ENCODE measurements around the gene CHSY1. TPM values are rescaled to one million over a fixed set of nuclear protein-coding genes. Genes with fewer than 3 reads are reported as not detected.

The CHSY1 gene
- polyA plus RNA-seq, 3 donors: 2.7 to 19.0 (median 3.0) TPM

GRCh38 chr15:101237251-101237650, 14.6 kb downstream of the CHSY1 start:
- Histone ChIP-seq H3K27ac (ENCODE audit: low read depth in 1 of 2, low read length in 2 of 2) (peak overlapping the region; percentile 66 to 82), H3K36me3 (replicated peaks in 1 of 2; ENCODE audit: control insufficient read depth in 1 of 2, insufficient read depth in 2 of 2, low read length in 2 of 2) (peaks cover 10 to 27% of the 10 kb centered on the region in 2 donors), H3K27me3 (ENCODE audit: control insufficient read depth in 2 of 2, insufficient read depth in 2 of 2, low read length in 2 of 2) (no peaks in the 10 kb centered on the region), H3K9me3 (replicated peaks in 1 of 2; ENCODE audit: control insufficient read depth in 1 of 2, insufficient read depth in 1 of 2, low read length in 2 of 2) (no peaks in the 10 kb centered on the region), H4K20me1 (ENCODE audit: insufficient read depth, low read length) (peaks cover 38% of the 10 kb centered on the region), H3K79me2 (ENCODE audit: insufficient read depth, low read length) (peaks cover 100% of the 10 kb centered on the region), H3K4me2 (replicated peaks; ENCODE audit: extremely low read depth, low read length, poor library complexity, severe bottlenecking) (peak overlapping the region; percentile 30), H2AFZ (ENCODE audit: insufficient read depth, low read depth, low read length, poor library complexity, severe bottlenecking) (peak overlapping the region; percentile 48), H3K9ac (ENCODE audit: insufficient read depth, low read length, poor library complexity, severe bottlenecking) (no peak overlapping the region), H3K4me1 (ENCODE audit: control insufficient read depth in 1 of 2, insufficient read depth in 2 of 2, low read length in 2 of 2) (peaks cover 93 to 98% of the 10 kb centered on the region in 2 donors), H3K4me3 (replicated peaks in 1 of 3; ENCODE audit: low read depth in 2 of 3, low read length in 3 of 3) (peak overlapping the region in 1 of 3 experiments; percentile 53)
- Mint-ChIP-seq H3K4me1 (peaks cover 92% of the 10 kb centered on the region), H3K27ac (peak overlapping the region; percentile 86 to 96 (median 92)), H3K36me3 (peaks cover 29 to 34% of the 10 kb centered on the region in 2 donors), H3K9me3 (no peaks in the 10 kb centered on the region), H3K27me3 (ENCODE audit: low read depth in 3 of 3) (no peaks in the 10 kb centered on the region), H3K4me3 (peak overlapping the region; percentile 42 to 62)
- 1% methylated on average over 10 of the region's 12 CpGs for WGBS (ENCODE audit: insufficient coverage)
- TF ChIP-seq CTCF (IDR thresholded peaks at IDR 0.05): no peak
- intact Hi-C loops (cut with micrococcal nuclease): no loop called here
- peak; percentile 44 to 61 (median 55) for DNase-seq

- Histone ChIP-seq H2AFZ (ENCODE audit: insufficient read depth, low read depth, low read length, poor library complexity, severe bottlenecking) (no peak overlapping the region), H3K36me3 (replicated peaks in 1 of 2; ENCODE audit: control insufficient read depth in 1 of 2, insufficient read depth in 2 of 2, low read length in 2 of 2) (peaks cover 10 to 36% of the 10 kb centered on the region in 2 donors), H3K79me2 (ENCODE audit: insufficient read depth, low read length) (peaks cover 100% of the 10 kb centered on the region), H3K9ac (ENCODE audit: insufficient read depth, low read length, poor library complexity, severe bottlenecking) (no peak overlapping the region), H3K9me3 (replicated peaks in 1 of 2; ENCODE audit: control insufficient read depth in 1 of 2, insufficient read depth in 1 of 2, low read length in 2 of 2) (no peaks in the 10 kb centered on the region), H3K4me3 (replicated peaks in 1 of 3; ENCODE audit: low read depth in 2 of 3, low read length in 3 of 3) (no peak overlapping the region), H3K4me2 (replicated peaks; ENCODE audit: extremely low read depth, low read length, poor library complexity, severe bottlenecking) (no peak overlapping the region), H3K27me3 (ENCODE audit: control insufficient read depth in 2 of 2, insufficient read depth in 2 of 2, low read length in 2 of 2) (no peaks in the 10 kb centered on the region), H3K27ac (ENCODE audit: low read depth in 1 of 2, low read length in 2 of 2) (peak overlapping the region in 1 of 2 donors; percentile 62), H4K20me1 (ENCODE audit: insufficient read depth, low read length) (peaks cover 53% of the 10 kb centered on the region), H3K4me1 (ENCODE audit: control insufficient read depth in 1 of 2, insufficient read depth in 2 of 2, low read length in 2 of 2) (peaks cover 58 to 70% of the 10 kb centered on the region in 2 donors)
- 66% methylated on average over 3 of the region's 5 CpGs for WGBS (ENCODE audit: insufficient coverage)
- intact Hi-C loops (cut with micrococcal nuclease): no loop called here
- Mint-ChIP-seq H3K36me3 (peaks cover 44 to 55% of the 10 kb centered on the region in 2 donors), H3K4me1 (peaks cover 71% of the 10 kb centered on the region), H3K27me3 (ENCODE audit: low read depth in 3 of 3) (no peaks in the 10 kb centered on the region), H3K27ac (peak overlapping the region in 5 of 7 donors; percentile 11 to 84 (median 61)), H3K4me3 (no peak overlapping the region), H3K9me3 (peaks cover 0 to 6% (median 0%) of the 10 kb centered on the region in 7 donors)
- DNase-seq: no peak
- no peak for TF ChIP-seq CTCF (IDR thresholded peaks at IDR 0.05)
Measured at GRCh38 chr15:101233651-101234280, 18.1 kb downstream of the CHSY1 start.

Measured in CD14-positive monocyte (primary cell).